Amniotic epithelial cell (primary cell): ENCODE measurements around the gene FPR1.
A peak's percentile ranks its signal among the peaks of the same experiment; 100 is the strongest.

ENCODE experiments used
- DNase-seq: peaks from one replicate; pipeline ENCODE4 v3.0.0-alpha.2; 2010; ENCODE audit warnings: low read depth

Gene FPR1

DNA sequence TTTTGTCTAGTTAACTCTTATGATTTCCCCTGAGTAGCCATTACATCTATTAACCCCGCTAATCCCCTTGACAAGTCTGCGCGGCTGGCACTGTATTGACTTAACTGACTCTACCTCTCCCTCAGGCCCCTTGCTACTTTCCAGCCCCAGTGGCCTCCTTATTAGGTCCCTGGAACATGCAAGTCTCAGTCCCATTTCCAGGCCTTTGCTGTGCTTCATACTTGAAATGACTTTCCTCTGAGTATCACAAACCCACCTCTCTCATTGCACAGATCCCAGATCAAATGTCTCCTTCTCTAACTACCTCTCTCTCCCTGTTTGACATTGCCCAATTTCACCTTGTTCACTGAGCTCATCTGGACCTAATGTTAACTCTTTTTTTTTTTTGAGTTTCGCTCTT, 45.4 kb downstream of the FPR1 start:
- DNase-seq, result peak; percentile 51

DNA sequence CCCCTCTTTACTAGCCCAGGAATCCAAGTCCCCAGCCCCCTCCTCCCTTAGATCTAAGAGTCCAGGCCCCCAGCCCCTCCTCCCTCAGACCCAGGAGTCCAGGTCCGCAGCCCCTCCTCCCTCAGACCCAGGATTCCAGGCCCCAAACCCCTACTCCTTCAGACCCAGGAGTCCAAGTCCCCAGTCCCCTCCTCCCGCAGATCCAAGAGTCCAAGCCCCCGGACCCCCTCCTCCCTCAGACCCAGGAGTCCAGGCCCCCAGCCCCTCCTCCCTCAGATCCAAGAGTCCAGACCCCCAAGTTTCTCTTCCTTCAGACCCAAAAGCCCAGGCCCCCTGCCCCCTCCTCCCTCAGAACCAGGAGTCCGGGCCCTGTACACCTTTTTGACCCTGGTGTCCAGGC, 47.1 kb downstream of the FPR1 start:
- DNase-seq, result no peak

DNA sequence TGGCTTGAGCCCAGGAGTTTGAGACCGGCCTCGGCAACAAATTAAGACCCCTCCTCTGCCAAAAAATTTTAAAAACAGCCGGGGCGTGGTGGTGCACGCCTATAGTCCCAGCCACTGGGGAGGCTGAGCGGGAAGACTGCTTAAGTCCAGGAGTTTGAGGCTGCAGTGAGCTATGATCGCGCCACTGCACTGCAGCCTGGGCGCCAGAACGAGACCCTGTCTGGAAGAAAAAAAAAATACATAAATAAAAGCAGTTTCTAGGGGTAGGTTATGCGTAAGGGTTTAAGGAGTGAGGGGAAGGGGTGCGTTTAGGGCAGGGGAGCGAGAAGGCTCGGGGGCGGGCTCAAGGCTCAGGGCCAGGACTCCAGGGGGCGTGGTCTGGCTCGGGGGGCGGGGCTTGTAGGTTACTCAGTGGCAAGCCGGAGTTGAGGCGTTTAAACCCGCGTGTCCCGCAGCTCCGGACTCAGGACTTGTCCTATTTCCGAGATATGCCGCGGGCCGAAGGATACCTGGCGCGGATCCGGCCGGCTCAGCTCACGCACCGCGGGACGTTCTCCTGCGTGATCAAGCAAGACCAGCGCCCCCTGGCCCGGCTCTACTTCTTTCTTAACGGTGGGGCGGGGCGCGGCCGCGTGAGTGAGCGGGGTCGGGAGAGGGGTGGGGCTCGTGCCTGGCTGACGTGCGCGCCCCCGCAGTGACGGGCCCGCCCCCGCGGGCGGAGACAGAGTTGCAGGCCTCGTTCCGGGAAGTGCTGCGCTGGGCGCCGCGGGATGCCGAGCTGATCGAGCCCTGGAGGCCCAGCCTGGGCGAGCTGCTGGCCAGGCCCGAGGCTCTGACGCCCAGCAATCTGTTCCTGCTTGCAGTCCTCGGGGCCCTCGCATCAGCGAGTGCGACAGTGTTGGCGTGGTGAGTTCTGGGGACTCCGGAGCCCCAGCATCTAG, 47.8 kb downstream of the FPR1 start:
- peak; percentile 89 for DNase-seq

DNA sequence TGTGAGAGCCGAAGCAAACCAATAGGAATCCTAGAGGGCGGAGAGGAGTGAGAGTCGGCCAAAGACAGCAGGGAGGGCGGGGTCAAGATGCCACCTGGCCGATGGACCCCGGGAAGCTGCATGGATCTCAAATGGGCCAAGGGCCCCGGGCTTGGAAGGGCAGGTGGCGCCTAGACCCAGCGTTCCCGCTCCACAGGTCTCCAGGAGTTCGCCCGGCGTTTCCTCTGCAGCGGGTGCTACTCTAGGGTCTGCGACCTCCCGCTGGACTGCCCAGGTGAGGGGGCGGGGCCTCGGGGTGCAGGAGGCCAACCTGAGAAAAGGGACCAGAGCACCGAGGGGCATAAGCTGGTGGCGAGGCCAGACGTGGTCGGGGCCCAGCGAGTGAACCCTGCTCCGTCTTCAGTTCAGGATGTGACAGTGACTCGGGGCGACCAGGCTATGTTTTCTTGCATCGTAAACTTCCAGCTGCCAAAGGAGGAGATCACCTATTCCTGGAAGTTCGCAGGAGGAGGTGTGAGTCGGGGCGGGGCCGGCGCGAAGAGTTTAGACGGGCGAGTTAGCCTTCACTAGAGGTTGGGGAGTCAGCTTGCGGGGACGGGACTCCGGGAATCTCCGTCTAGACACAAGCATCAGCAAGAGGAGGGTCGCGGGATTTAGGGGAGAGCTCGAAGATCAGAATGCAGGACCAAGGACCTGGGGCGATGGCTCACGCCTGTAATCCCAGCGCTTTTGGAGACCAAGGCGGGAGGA, 48.7 kb downstream of the FPR1 start:
- no peak for DNase-seq

DNA sequence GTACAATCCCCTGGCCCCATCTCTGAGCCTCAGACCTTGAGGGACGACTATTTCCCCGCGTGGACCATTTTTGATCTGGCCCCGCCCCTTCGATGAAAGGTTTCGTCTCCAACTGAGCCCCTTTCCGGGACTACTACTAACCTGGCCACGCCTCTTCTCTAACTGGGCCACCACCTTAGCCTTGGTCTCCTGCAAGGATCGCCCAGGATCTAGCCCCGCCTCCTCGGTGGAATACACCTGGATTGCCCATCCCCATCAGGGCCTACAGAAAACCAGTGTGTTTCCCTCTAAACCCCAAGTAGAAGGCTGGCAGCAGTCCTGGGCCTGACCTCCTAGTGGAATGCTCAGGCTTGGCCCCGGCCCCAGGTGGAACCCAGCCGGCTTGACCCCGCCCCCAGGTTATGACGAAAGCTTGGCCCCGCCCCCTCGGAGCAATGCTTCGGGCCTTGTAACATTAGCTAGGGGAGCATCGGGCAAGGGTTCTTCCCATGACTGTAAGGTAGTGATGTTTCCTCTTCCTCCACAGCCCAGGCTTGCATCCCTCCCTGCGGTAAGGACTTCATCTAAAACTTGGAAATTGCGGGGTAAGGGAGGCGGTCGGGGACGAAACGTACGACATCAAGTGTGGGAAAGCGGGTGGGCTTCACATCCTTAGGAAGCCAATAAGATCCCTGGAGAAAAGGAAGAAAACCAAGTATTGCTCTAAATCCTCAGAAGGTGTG, 49.4 kb downstream of the FPR1 start:
- peak; percentile 77 for DNase-seq

DNA sequence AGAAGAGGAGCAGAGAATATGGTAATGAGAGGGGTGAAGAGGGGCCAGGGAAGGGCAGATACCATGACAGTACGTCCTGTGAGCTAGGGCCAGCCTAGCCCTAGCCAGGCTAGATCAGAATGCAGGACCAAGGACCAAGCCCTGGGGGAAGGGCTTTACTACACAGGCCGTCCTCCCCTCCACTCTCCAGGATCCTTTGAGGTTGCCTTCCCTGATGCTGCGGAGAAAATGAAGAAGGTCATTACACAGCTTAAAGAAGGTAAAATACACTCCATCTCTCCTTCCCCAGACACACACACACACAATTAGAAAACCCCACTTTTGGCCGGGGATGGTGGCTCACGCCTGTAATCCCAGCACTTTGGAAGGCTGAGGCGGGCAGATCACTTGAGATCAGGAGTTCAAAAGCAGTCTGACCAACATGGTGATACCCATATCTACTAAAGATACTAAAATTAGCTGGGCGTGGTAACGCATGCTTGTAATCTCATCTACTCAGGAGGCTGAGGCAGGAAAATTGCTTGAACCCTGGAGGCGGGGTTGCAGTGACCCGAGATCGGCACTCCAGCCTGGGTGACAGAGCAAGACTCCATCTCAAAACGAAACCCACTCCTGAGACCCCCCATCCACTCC, 50.1 kb downstream of the FPR1 start:
- DNase-seq, result no peak

DNA sequence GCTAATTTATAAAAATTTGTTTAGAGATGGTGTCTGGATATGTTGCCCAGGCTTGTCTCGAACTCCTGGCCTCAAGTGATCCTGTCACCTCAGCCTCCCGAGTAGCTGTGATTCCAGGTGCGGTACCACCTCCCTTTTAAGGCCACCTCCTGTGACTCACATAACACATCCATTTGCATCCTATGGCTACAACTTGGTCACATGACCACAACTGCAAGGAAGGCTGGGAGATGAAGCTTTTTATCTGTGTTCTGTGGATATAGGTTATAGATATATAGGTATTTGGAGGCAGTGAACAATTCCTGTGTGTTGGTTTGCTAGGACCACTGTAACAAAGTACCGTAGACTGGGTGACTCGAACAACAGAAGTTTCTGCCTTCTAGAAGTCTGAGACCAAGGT, 52.5 kb downstream of the FPR1 start:
- DNase-seq, result no peak

DNA sequence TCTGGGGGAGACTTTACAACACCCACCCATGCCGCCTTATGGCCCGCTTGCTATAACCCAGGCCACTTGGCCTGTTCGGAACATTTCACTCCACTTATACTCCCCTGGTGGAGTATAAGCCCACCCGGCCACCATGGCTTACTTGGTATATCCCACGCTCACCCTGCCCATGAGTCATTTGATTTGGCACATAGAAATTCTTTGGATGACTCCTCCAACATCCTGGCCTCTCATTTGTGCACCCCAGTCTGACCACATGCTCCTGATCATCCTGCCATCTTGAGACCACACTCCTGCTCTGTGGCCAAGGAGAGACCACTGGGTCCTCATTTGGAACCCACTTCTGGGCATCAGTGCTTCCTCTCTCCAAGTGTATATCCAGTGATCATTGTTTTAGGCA, 53.4 kb downstream of the FPR1 start:
- DNase-seq, result peak; percentile 73

DNA sequence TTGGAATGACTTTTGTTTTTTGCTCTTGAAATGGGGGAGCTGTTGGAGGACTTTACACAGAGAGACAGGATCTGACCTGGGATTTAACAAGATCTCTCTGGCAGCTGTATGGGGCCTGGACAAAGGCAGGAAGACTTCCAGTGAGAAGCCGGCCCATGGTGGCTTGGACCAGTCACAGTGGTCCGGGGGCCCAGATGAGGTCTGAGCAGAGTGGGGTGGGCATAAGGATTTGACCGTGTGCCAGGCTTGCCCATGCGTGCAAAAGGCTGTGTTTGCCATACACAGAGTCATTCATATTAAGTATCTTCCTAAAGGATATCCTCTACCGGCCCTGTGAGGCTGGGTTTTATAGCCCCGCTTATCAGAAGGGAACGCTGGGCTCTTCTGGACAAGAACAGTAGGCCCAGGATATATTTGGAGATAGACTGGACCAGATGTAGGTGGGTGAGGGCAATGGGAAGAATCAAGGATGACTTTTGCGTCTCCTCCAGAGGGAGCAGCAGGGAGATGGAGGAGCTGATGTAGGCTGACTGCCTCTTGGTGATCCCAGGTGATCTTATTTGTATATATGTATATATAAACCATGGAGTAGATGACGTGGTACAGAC, 54.4 kb downstream of the FPR1 start:
- DNase-seq, result no peak

DNA sequence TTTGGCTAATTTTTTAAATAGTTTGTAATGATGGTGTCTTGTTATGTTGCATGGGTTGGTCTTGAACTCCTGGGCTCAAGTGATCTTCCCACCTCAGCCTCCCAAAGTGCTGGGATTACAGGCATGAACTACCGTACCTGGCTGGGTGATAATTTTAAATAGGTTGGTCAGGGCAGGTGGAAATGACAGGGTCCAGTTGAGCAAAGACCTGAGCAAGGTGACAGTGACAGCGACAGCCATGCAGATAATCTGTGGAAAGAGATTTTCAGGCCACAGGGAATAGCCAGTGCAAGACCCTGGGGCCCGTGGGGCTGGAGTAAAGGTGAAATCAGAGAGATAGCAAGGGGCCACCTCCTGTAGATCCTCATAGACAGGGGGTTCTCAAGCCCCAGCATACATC, 55.1 kb downstream of the FPR1 start:
- DNase-seq, result no peak
